ENCODE data around the gene ATAD3B.
"Not testable (repeated sequence)": the region's sequence is repeated elsewhere in the genome, so short reads cannot be mapped to it uniquely, and the experiment has no call there.

Gene ATAD3B

GRCh38 chr1:1471389-1472052 lies at the start of gene ATAD3B:
ATAD3B (plus strand) TSS chr1:1471765; CDS start chr1:1471885, 120 bp downstream.
- peak; percentile 90 for DNase-seq

GRCh38 chr1:1421907-1422464 lies 49.6 kb upstream of the ATAD3B start:
- no peak for DNase-seq

- no peak for DNase-seq
These were observed 48.9 kb upstream of the ATAD3B start for GRCh38 chr1:1422465-1423244.

GRCh38 chr1:1423245-1423597 lies 48.3 kb upstream of the ATAD3B start:
- no peak for DNase-seq

GRCh38 chr1:1424707-1425106 lies 46.9 kb upstream of the ATAD3B start:
- no peak for DNase-seq

GRCh38 chr1:1425426-1425752 lies 46.2 kb upstream of the ATAD3B start:
- DNase-seq, result no peak

GRCh38 chr1:1425753-1426495 lies 45.6 kb upstream of the ATAD3B start:
- DNase-seq, result no peak

- no peak for DNase-seq
These were observed 45.0 kb upstream of the ATAD3B start for GRCh38 chr1:1426496-1427105.

GRCh38 chr1:1427106-1427819 lies 44.3 kb upstream of the ATAD3B start:
- DNase-seq, result no peak

GRCh38 chr1:1427820-1428148 lies 43.8 kb upstream of the ATAD3B start:
- DNase-seq, result no peak

GRCh38 chr1:1428174-1428573 lies 43.4 kb upstream of the ATAD3B start:
- no peak for DNase-seq

- DNase-seq, result not testable (repeated sequence)
These were observed 42.6 kb upstream of the ATAD3B start for GRCh38 chr1:1428967-1429366.

GRCh38 chr1:1429671-1430073 lies 41.9 kb upstream of the ATAD3B start:
- no peak for DNase-seq

- DNase-seq, result no peak
These were observed 41.2 kb upstream of the ATAD3B start for GRCh38 chr1:1430114-1430982.

GRCh38 chr1:1430992-1431844 lies 40.3 kb upstream of the ATAD3B start:
- no peak for DNase-seq

GRCh38 chr1:1431845-1432273 lies 39.7 kb upstream of the ATAD3B start:
- no peak for DNase-seq

- DNase-seq, result no peak
These were observed 39.2 kb upstream of the ATAD3B start for GRCh38 chr1:1432274-1432950.

- no peak for DNase-seq
These were observed 38.4 kb upstream of the ATAD3B start for GRCh38 chr1:1432951-1433803.

GRCh38 chr1:1433804-1434130 lies 37.8 kb upstream of the ATAD3B start:
- peak; percentile 19 for DNase-seq
